ENCODE data around the gene CRYGN.

The CRYGN gene

DNA sequence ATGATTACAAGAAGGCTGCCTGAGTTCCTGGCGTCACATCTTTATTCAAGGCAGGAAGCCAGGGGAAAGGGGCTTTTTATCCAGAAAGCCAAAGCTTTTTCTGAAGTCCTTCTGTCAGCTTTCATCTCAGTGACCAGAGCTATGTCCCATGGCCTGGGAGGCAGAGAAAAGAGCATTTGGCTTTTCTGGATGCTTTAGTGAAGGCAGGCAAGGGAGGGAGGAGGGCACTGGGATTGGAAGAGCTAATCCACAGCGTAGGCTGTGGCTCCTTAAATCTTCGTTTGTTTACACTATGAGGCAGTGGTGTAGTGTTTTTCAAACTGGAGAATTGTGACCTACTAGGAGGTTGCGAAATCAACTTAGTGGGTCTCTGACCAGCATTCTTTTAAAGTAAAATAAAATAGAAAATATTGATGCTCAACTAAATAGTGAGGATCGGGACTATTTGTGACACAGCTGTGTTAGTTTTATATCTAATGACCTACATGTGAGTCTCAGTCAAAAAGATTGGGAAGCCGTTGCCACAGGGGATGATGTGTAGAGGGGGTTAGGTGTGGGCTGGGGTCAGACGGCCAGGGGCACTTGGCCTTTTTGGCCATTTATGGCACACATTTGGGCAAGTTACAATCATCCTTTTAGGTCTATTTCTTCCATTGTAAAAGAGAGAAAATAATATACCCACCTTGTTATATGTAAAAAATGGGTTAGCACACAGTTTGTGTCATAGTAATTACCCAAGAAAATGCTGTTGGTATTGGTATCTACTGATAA lies 14.1 kb downstream of the CRYGN start:
- no peak for DNase-seq (ENCODE audit: extremely low read depth, insufficient read length)
- Histone ChIP-seq H3K36me3 (ENCODE audit: control insufficient read depth, insufficient read depth, low read length) (no peaks in the 10 kb centered on the region), H3K27me3 (replicated peaks; ENCODE audit: control insufficient read depth, insufficient read depth, low read length) (no peaks in the 10 kb centered on the region; the same call in 1 of the 2 replicates), H3K4me3 (replicated peaks; ENCODE audit: low read depth, low read length) (no peak overlapping the region)
- TF ChIP-seq CTCF (IDR thresholded peaks at IDR 0.05; ENCODE audit: insufficient read depth, low read length, poor library complexity, severe bottlenecking) = no peak

DNA sequence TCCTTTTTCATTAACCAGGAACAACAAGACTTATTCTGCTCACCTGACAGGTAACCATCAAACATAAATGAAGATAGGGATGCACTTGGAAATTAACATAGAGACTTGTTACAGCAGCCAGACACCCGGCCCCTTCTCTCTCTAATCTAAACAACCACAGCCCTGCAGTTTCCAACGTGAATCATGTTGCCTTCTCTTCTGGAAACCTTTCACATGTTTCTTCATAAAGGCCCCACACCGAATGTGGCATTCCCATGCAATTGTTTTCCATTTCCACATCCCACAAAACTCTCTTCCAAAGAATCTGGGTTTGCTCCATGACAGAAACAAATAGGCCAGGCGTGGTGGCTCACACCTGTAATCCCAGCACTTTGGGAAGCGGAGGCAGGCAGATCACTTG lies 15.1 kb downstream of the CRYGN start:
- no peaks in the 10 kb centered on the region; the same call in 1 of the 2 replicates for H3K27me3 ChIP-seq (replicated peaks; ENCODE audit: control insufficient read depth, insufficient read depth, low read length)
- TF ChIP-seq CTCF (IDR thresholded peaks at IDR 0.05; ENCODE audit: insufficient read depth, low read length, poor library complexity, severe bottlenecking) = no peak

GRCh38 chr7:151423936-151424335 lies 16.0 kb downstream of the CRYGN start:
- Histone ChIP-seq H3K4me3 (replicated peaks; ENCODE audit: low read depth, low read length) (no peak overlapping the region), H3K36me3 (ENCODE audit: control insufficient read depth, insufficient read depth, low read length) (no peaks in the 10 kb centered on the region), H3K27me3 (replicated peaks; ENCODE audit: control insufficient read depth, insufficient read depth, low read length) (no peaks in the 10 kb centered on the region; the same call in 1 of the 2 replicates)
- no peak for TF ChIP-seq CTCF (IDR thresholded peaks at IDR 0.05; ENCODE audit: insufficient read depth, low read length, poor library complexity, severe bottlenecking)
- no peak for DNase-seq (ENCODE audit: extremely low read depth, insufficient read length)

More for the DNA sequence above, 15.1 kb downstream of the CRYGN start:
- DNase-seq (ENCODE audit: extremely low read depth, insufficient read length) = no peak
- no peak overlapping the region for H3K4me3 ChIP-seq (replicated peaks; ENCODE audit: low read depth, low read length)
- no peaks in the 10 kb centered on the region for H3K36me3 ChIP-seq (ENCODE audit: control insufficient read depth, insufficient read depth, low read length)

DNA sequence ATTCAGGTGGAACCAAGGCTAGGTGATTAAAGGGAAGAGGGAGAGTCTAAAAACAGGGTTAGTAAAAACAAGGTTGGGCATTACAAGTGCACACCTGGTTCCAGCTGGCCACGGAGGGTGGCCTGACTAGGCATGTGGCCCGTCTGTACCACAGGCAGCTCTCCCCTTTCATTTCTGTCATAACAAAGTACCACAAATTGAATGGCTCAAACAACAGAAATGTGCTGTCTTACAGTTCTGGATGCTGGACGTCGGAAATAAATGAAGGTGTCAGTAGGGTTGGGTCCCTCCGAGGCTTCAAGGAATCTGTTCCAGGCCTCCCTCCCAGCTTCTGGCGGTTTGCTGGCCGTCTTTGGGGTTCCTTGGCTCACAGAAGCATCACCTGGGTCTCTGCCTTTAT lies 16.7 kb downstream of the CRYGN start:
- Histone ChIP-seq H3K36me3 (ENCODE audit: control insufficient read depth, insufficient read depth, low read length) (no peaks in the 10 kb centered on the region), H3K27me3 (replicated peaks; ENCODE audit: control insufficient read depth, insufficient read depth, low read length) (no peaks in the 10 kb centered on the region; the same call in 1 of the 2 replicates), H3K4me3 (replicated peaks; ENCODE audit: low read depth, low read length) (no peak overlapping the region)
- no peak for DNase-seq (ENCODE audit: extremely low read depth, insufficient read length)
- TF ChIP-seq CTCF (IDR thresholded peaks at IDR 0.05; ENCODE audit: insufficient read depth, low read length, poor library complexity, severe bottlenecking) = no peak

GRCh38 chr7:151422212-151422611 lies 17.7 kb downstream of the CRYGN start:
- no peaks in the 10 kb centered on the region; the same call in 1 of the 2 replicates for H3K27me3 ChIP-seq (replicated peaks; ENCODE audit: control insufficient read depth, insufficient read depth, low read length)
- DNase-seq (ENCODE audit: extremely low read depth, insufficient read length) = no peak
- no peak overlapping the region for H3K4me3 ChIP-seq (replicated peaks; ENCODE audit: low read depth, low read length)
- H3K36me3 ChIP-seq (ENCODE audit: control insufficient read depth, insufficient read depth, low read length) = no peaks in the 10 kb centered on the region
- TF ChIP-seq CTCF (IDR thresholded peaks at IDR 0.05; ENCODE audit: insufficient read depth, low read length, poor library complexity, severe bottlenecking) = no peak

Measured in GM06990 (cell line).